ENCODE measurements around the gene AFG1L.

The AFG1L gene

DNA sequence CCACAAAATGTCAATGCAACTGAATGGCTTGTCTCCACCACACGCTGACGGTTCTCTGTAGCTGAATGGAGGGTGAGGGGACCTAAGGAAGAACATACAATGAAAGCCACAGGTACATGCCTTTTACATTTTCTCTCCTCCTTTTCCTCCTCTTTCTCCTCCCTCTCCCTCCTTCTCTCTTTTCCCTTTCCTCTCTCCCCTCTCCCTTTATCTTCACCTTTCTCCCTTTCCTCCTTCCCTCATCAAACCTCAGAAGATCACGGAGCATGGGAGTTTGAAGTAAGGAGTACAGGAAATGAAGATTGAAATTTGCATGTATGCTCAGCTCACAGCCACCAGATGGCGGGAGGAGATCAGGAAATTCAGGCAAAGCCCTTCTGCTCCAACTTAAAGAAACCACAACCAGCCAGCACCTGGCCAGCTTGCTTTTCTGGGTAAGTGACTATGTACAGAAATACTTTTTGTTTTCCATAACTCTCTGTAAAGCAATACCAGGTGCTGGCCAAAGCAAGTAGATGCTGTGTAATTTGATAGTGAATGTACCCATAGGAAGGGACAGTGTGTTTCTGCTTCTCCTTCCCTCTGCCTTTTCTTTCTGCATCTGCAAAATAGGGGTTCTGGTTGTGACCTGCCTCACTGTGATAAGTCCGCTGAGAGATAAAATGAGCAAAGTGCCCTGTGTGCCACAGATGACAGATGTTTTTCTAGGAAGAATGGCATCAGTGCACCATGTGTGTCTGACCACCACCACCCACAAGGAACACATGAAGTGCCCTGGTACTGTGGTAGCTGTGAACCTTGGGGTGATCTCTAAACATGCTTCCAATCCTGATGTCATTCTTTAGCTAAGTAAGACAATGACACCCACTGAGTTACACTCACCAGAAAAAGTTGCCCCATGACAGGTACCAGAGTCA, 247.2 kb downstream of the AFG1L start:
- no peaks in the 10 kb centered on the region for H3K27me3 ChIP-seq (ENCODE audit: control insufficient read depth in 1 of 2, insufficient read depth in 2 of 2, low read length in 2 of 2)
- H3K9me3 ChIP-seq (ENCODE audit: control insufficient read depth in 2 of 2, low read length in 2 of 2), result no peaks in the 10 kb centered on the region
- H3K9ac ChIP-seq (ENCODE audit: low read length in 2 of 2), result peak overlapping the region in 1 of 2 donors; percentile 21
- no peaks in the 10 kb centered on the region for H3K36me3 ChIP-seq (ENCODE audit: control insufficient read depth in 2 of 2, insufficient read depth in 2 of 2, low read length in 2 of 2)
- no peak overlapping the region for H3K27ac ChIP-seq (ENCODE audit: low read length)
- peak overlapping the region in 1 of 2 donors; percentile 16 for H3K4me3 ChIP-seq (ENCODE audit: low read length in 2 of 2)
- peaks cover 16% of the 10 kb centered on the region for H3K4me1 ChIP-seq (ENCODE audit: control insufficient read depth, insufficient read depth, low read length)

GRCh38 chr6:108543175-108543940, 248.5 kb downstream of the AFG1L start:
- no peaks in the 10 kb centered on the region for H3K9me3 ChIP-seq (ENCODE audit: control insufficient read depth in 2 of 2, low read length in 2 of 2)
- H3K4me1 ChIP-seq (ENCODE audit: control insufficient read depth, insufficient read depth, low read length), result peaks cover 16% of the 10 kb centered on the region
- H3K4me3 ChIP-seq (ENCODE audit: low read length in 2 of 2), result no peak overlapping the region
- no peaks in the 10 kb centered on the region for H3K27me3 ChIP-seq (ENCODE audit: control insufficient read depth in 1 of 2, insufficient read depth in 2 of 2, low read length in 2 of 2)
- H3K27ac ChIP-seq (ENCODE audit: low read length), result no peak overlapping the region
- H3K36me3 ChIP-seq (ENCODE audit: control insufficient read depth in 2 of 2, insufficient read depth in 2 of 2, low read length in 2 of 2), result no peaks in the 10 kb centered on the region
- H3K9ac ChIP-seq (ENCODE audit: low read length in 2 of 2), result no peak overlapping the region

DNA sequence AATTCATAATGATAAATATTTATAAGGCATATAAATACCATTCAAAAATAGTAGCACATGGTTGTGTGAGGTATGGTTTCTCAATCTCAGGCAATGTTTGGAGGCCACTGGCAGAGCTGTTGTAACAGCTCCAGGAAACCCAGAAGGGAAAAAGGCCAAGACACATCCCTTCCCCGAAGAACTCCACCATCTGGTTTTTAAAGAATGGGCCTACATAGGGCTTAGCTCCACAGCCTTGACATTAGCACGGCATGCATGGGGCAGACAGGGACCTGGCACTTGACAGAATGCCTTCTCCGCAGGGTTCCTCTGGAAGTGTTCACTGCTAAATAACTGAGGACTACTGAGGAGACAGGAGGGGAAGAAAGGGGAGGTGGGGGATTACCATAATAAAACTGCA, 249.8 kb downstream of the AFG1L start:
- H3K27me3 ChIP-seq (ENCODE audit: control insufficient read depth in 1 of 2, insufficient read depth in 2 of 2, low read length in 2 of 2), result no peaks in the 10 kb centered on the region
- peaks cover 16% of the 10 kb centered on the region for H3K4me1 ChIP-seq (ENCODE audit: control insufficient read depth, insufficient read depth, low read length)
- no peak overlapping the region for H3K9ac ChIP-seq (ENCODE audit: low read length in 2 of 2)
- no peak overlapping the region for H3K4me3 ChIP-seq (ENCODE audit: low read length in 2 of 2)
- H3K36me3 ChIP-seq (ENCODE audit: control insufficient read depth in 2 of 2, insufficient read depth in 2 of 2, low read length in 2 of 2), result no peaks in the 10 kb centered on the region
- H3K27ac ChIP-seq (ENCODE audit: low read length), result no peak overlapping the region
- H3K9me3 ChIP-seq (ENCODE audit: control insufficient read depth in 2 of 2, low read length in 2 of 2), result no peaks in the 10 kb centered on the region

- Histone ChIP-seq H3K4me1 (ENCODE audit: control insufficient read depth, insufficient read depth, low read length) (peaks cover 16% of the 10 kb centered on the region), H3K9ac (ENCODE audit: low read length in 2 of 2) (no peak overlapping the region), H3K27me3 (ENCODE audit: control insufficient read depth in 1 of 2, insufficient read depth in 2 of 2, low read length in 2 of 2) (no peaks in the 10 kb centered on the region), H3K4me3 (ENCODE audit: low read length in 2 of 2) (no peak overlapping the region), H3K27ac (ENCODE audit: low read length) (no peak overlapping the region), H3K9me3 (ENCODE audit: control insufficient read depth in 2 of 2, low read length in 2 of 2) (no peaks in the 10 kb centered on the region), H3K36me3 (ENCODE audit: control insufficient read depth in 2 of 2, insufficient read depth in 2 of 2, low read length in 2 of 2) (no peaks in the 10 kb centered on the region)
These were observed 251.5 kb downstream of the AFG1L start for GRCh38 chr6:108546079-108547049.

DNA sequence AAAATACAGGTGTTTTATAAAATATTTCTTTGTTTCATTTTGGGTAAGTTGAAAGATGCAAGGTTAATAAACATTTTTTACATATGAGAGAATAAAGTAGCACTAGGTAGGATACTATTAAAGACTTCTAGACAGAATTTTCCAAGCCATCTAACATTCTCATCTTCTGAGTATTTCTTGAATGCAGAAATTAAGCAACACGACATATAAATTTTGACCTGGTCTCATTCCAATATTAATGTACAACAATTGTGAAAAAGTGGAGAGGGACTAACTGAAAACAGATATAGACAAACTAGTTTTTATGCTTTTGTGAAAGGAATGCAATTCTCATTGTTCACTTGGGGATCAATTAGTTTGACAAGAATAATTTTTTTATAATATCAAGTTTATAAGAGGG, 254.4 kb downstream of the AFG1L start:
- Histone ChIP-seq H3K27me3 (ENCODE audit: control insufficient read depth in 1 of 2, insufficient read depth in 2 of 2, low read length in 2 of 2) (no peaks in the 10 kb centered on the region), H3K4me3 (ENCODE audit: low read length in 2 of 2) (no peak overlapping the region), H3K9me3 (ENCODE audit: control insufficient read depth in 2 of 2, low read length in 2 of 2) (no peaks in the 10 kb centered on the region), H3K36me3 (ENCODE audit: control insufficient read depth in 2 of 2, insufficient read depth in 2 of 2, low read length in 2 of 2) (no peaks in the 10 kb centered on the region), H3K27ac (ENCODE audit: low read length) (no peak overlapping the region), H3K9ac (ENCODE audit: low read length in 2 of 2) (no peak overlapping the region), H3K4me1 (ENCODE audit: control insufficient read depth, insufficient read depth, low read length) (peaks cover 7% of the 10 kb centered on the region)

GRCh38 chr6:108549741-108550140, 254.9 kb downstream of the AFG1L start:
- Histone ChIP-seq H3K4me3 (ENCODE audit: low read length in 2 of 2) (no peak overlapping the region), H3K9ac (ENCODE audit: low read length in 2 of 2) (no peak overlapping the region), H3K27me3 (ENCODE audit: control insufficient read depth in 1 of 2, insufficient read depth in 2 of 2, low read length in 2 of 2) (no peaks in the 10 kb centered on the region), H3K27ac (ENCODE audit: low read length) (no peak overlapping the region), H3K36me3 (ENCODE audit: control insufficient read depth in 2 of 2, insufficient read depth in 2 of 2, low read length in 2 of 2) (no peaks in the 10 kb centered on the region), H3K9me3 (ENCODE audit: control insufficient read depth in 2 of 2, low read length in 2 of 2) (no peaks in the 10 kb centered on the region), H3K4me1 (ENCODE audit: control insufficient read depth, insufficient read depth, low read length) (peaks cover 3% of the 10 kb centered on the region)

DNA sequence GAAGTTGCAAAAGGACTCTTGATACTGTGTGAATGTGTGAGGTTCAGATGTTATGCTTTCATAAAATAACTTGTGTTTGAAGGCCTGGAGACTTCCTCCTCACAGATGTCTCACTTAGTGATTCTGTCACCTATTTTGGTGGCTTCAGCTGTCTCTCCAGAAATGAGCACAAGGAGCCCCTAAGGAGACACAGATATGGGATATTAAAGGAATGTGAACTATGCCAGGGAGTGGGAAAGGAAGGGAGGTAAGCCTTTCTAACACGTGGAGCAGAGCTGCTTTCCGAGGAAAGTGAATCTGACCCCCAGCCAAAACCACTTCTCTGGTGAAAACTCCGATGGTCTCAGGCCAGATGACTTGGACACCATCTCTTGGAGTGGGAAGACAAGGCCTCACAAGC, 255.4 kb downstream of the AFG1L start:
- no peak overlapping the region for H3K27ac ChIP-seq (ENCODE audit: low read length)

GRCh38 chr6:108555399-108556052, 260.7 kb downstream of the AFG1L start:
- H3K9ac ChIP-seq (ENCODE audit: low read length in 2 of 2), result peak overlapping the region in 1 of 2 donors; percentile 29
- no peaks in the 10 kb centered on the region for H3K36me3 ChIP-seq (ENCODE audit: control insufficient read depth in 2 of 2, insufficient read depth in 2 of 2, low read length in 2 of 2)
- H3K27me3 ChIP-seq (ENCODE audit: control insufficient read depth in 1 of 2, insufficient read depth in 2 of 2, low read length in 2 of 2), result no peaks in the 10 kb centered on the region
- peaks cover 25% of the 10 kb centered on the region for H3K4me1 ChIP-seq (ENCODE audit: control insufficient read depth, insufficient read depth, low read length)
- peak overlapping the region in 1 of 2 donors; percentile 22 for H3K4me3 ChIP-seq (ENCODE audit: low read length in 2 of 2)
- H3K9me3 ChIP-seq (ENCODE audit: control insufficient read depth in 2 of 2, low read length in 2 of 2), result no peaks in the 10 kb centered on the region
- H3K27ac ChIP-seq (ENCODE audit: low read length), result peak overlapping the region; percentile 92

More for the DNA sequence above, 255.4 kb downstream of the AFG1L start:
- Histone ChIP-seq H3K9me3 (ENCODE audit: control insufficient read depth in 2 of 2, low read length in 2 of 2) (no peaks in the 10 kb centered on the region), H3K4me1 (ENCODE audit: control insufficient read depth, insufficient read depth, low read length) (peaks cover 2% of the 10 kb centered on the region), H3K36me3 (ENCODE audit: control insufficient read depth in 2 of 2, insufficient read depth in 2 of 2, low read length in 2 of 2) (no peaks in the 10 kb centered on the region), H3K27me3 (ENCODE audit: control insufficient read depth in 1 of 2, insufficient read depth in 2 of 2, low read length in 2 of 2) (no peaks in the 10 kb centered on the region), H3K9ac (ENCODE audit: low read length in 2 of 2) (no peak overlapping the region), H3K4me3 (ENCODE audit: low read length in 2 of 2) (no peak overlapping the region)

- Histone ChIP-seq H3K4me3 (ENCODE audit: low read length in 2 of 2) (peak overlapping the region; percentile 75 to 98), H3K27me3 (ENCODE audit: control insufficient read depth in 1 of 2, insufficient read depth in 2 of 2, low read length in 2 of 2) (no peaks in the 10 kb centered on the region), H3K9ac (ENCODE audit: low read length in 2 of 2) (peak overlapping the region in 1 of 2 donors; percentile 70), H3K36me3 (ENCODE audit: control insufficient read depth in 2 of 2, insufficient read depth in 2 of 2, low read length in 2 of 2) (no peaks in the 10 kb centered on the region), H3K4me1 (ENCODE audit: control insufficient read depth, insufficient read depth, low read length) (peaks cover 25% of the 10 kb centered on the region), H3K27ac (ENCODE audit: low read length) (peak overlapping the region; percentile 92), H3K9me3 (ENCODE audit: control insufficient read depth in 2 of 2, low read length in 2 of 2) (no peaks in the 10 kb centered on the region)
These were observed 261.4 kb downstream of the AFG1L start for GRCh38 chr6:108556250-108556649.

All from stomach smooth muscle (tissue), 2 donors.